ENCODE results near the gene ZNF283.

DNA sequence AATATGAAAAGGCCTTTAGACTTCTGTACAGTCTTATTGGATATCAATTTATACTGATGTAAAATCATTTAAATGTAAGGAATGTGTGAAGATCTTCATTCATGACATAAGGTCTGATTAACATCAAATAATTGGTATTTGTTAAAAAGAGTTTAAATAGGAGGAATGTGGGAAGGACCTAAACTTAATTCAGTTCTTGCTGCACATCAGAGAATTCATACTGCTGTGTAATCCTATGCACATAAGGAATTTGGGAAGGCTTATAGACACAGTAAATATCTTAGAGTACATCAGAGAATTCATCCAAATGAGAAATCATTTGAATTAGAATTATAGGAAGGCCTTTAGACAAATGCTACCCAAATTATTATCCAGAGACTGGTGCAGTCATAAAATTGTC, 21.7 kb downstream of the ZNF283 start:
- TF ChIP-seq CTCF (IDR thresholded peaks at IDR 0.05; ENCODE audit: low read depth, low read length, poor library complexity, severe bottlenecking): no peak
- no peak for TF ChIP-seq EZH2phosphoT487 (IDR thresholded peaks at IDR 0.05; ENCODE audit: borderline replicate concordance, low read length)

All from DOHH2 (cell line).